Umbilical cord (tissue), 2 donors: ENCODE results near the gene ADSS2. TPM values are rescaled to one million over a fixed set of nuclear protein-coding genes. Genes with fewer than 3 reads are reported as not detected.
"Not testable (repeated sequence)": the region's sequence is repeated elsewhere in the genome, so short reads cannot be mapped to it uniquely, and the experiment has no call there.

Experiments
- DNase-seq: peaks from one replicate; pipeline ENCODE4 v3.0.0-alpha.2; 2015; ENCODE audit warnings: low spot score
- total RNA-seq: library from RNA; depleted of rRNA; stranded (reverse); fragments of >200 nt; gene quantifications from one replicate; pipeline ENCODE4 v1.2.3, GENCODE V29; 2014; ENCODE audit warnings: low replicate concordance; ENCODE audit not compliant: insufficient read depth

ADSS2 gene
- total RNA-seq, 1 donor from 2014 or later = 78.0 TPM

DNA sequence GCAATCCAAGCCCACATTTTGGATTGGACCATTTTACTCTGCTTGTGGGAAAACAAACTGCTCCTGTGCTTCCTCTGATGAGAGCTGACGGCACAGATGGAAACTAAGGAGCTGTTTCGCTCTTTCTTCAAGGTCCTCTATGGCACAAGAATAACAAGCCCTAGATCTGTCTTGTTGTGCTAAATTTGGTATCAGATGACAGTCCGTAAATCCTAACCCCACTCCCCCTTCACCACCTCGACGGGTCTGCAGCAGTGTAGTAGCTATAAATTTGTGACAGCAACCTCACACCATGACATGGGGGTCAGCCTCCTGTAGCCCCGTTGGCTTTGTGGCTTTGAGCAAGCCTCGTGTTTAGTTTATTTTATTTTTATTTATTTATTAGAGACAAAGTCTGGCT, 85.9 kb downstream of the ADSS2 start:
- DNase-seq = no peak

DNA sequence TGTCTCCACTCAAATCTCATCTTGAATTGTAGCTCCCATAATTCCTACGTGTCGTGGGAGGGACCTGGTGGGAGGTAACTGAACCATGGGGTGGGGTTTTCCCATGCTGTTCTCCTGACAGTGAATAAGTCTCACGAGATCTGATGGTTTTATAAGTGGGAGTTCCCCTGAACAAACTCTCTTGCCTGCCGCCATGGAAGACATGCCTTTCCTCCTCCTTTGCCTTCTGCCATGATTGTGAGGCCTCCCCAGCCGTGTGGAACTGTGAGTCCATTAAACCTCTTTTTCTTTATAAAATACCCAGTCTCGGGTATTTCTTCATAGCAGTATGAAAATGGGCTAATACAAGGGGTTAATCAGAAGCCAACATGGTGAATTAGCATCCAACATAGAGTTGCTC, 86.4 kb downstream of the ADSS2 start:
- DNase-seq = not testable (repeated sequence)

DNA sequence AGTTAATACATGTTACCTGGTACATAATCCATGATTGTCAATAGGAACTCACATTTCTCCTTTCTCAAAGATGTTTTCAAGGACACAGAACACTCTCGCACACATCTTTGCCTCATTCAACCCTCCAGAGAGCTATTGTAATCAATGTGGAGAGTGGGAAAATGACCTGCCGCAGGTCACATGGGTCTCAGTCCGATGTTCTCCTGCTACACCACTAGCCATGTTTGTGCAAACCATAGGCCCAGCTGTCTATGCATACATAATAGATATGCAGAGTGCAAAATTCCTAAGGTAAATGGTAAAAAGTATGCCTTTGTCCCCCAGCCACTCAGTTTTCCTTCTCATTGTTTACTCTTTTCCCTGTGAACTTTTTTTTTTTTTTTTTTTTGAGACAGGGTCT, 89.2 kb downstream of the ADSS2 start:
- no peak for DNase-seq

DNA sequence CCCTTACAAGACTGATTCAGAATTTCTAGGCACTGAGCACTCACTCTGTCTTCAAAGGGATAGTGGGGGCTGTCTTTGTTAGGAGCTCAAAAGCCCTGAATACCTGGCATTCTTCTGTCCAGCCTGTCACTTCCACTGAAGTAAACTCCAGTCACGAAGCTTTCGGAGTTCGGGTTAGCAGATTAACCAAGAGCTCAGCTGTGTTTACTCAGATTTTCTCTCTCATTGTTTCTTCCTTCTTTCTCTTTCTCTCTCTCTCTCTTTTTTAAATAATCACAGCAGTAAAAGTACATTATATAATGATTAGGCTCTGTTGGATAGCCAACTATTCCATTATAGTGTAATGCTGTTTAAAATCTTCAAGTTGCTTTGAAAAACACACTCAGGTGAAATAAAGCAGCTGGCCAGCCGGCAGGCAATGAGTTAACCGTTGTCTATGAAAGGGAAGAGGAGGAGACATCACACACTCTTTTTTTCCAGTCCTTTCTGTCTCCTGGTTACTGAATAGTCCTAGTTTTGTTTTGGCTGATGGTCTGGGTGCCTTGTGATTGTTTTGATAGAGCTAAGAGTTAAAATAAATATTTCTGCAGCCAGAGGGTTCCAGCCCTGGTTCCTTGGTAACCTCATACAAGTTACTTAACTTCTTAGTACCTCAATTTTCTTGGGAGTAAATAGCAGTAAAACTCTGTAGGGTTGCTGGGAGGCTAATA, 89.8 kb downstream of the ADSS2 start:
- DNase-seq = peak; percentile 43

Other genes with a start within 250 kb of the ADSS2 start
- 6.0 TPM for gene CATSPERE, start 9.4 kb upstream of the ADSS2 start, total RNA-seq
- 92.7 TPM for gene DESI2, start 201.2 kb upstream of the ADSS2 start, total RNA-seq